ENCODE data around the gene GSTO2.

The GSTO2 gene

DNA sequence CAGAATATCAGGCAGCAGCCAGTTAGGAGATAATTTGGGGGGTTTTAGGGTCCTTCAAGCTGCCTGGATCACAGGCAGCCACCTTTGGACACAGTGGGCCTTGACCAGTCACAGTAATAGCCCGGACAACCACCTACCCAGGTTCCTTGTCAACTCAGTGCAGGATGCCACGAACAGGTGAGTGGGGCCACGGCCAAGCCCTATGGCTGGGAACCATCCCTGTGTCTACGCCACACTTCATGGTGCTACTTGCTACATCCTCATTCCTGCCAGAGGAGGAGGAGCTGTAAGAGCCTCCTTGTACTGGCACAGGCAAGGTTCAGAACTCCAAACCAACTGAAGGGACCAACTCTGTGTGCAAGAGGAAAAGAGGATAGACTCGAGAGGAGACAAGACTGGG, 49.3 kb downstream of the GSTO2 start:
- in situ Hi-C loops (cut with MboI; ENCODE audit: low sequenced_read_pairs, unreplicated experiment): no loop called here
- no peak for DNase-seq (ENCODE audit: low spot score)
- no peak for TF ChIP-seq CTCF (IDR thresholded peaks at IDR 0.05; ENCODE audit: borderline replicate concordance, control extremely low read depth, extremely low read depth, insufficient read depth, missing control alignments)

GRCh38 chr10:104318810-104319741, 50.1 kb downstream of the GSTO2 start:
- no peak for DNase-seq (ENCODE audit: low spot score)
- no peak for TF ChIP-seq CTCF (IDR thresholded peaks at IDR 0.05; ENCODE audit: borderline replicate concordance, control extremely low read depth, extremely low read depth, insufficient read depth, missing control alignments)
- in situ Hi-C loops (cut with MboI; ENCODE audit: low sequenced_read_pairs, unreplicated experiment): no loop called here

- TF ChIP-seq CTCF (IDR thresholded peaks at IDR 0.05; ENCODE audit: borderline replicate concordance, control extremely low read depth, extremely low read depth, insufficient read depth, missing control alignments): no peak
- in situ Hi-C loops (cut with MboI; ENCODE audit: low sequenced_read_pairs, unreplicated experiment): no loop called here
Measured at GRCh38 chr10:104321226-104321625, 52.2 kb downstream of the GSTO2 start.

GRCh38 chr10:104321725-104322415, 52.9 kb downstream of the GSTO2 start:
- in situ Hi-C loops (cut with MboI; ENCODE audit: low sequenced_read_pairs, unreplicated experiment): no loop called here
- TF ChIP-seq CTCF (IDR thresholded peaks at IDR 0.05; ENCODE audit: borderline replicate concordance, control extremely low read depth, extremely low read depth, insufficient read depth, missing control alignments): no peak
- DNase-seq (ENCODE audit: low spot score): no peak

More at GRCh38 chr10:104321226-104321625, 52.2 kb downstream of the GSTO2 start:
- no peak for DNase-seq (ENCODE audit: low spot score)

- no peak for TF ChIP-seq CTCF (IDR thresholded peaks at IDR 0.05; ENCODE audit: borderline replicate concordance, control extremely low read depth, extremely low read depth, insufficient read depth, missing control alignments)
- no peak for DNase-seq (ENCODE audit: low spot score)
- in situ Hi-C loops (cut with MboI; ENCODE audit: low sequenced_read_pairs, unreplicated experiment): no loop called here
Measured at GRCh38 chr10:104322416-104322782, 53.4 kb downstream of the GSTO2 start.

- in situ Hi-C loops (cut with MboI; ENCODE audit: low sequenced_read_pairs, unreplicated experiment): no loop called here
- no peak for TF ChIP-seq CTCF (IDR thresholded peaks at IDR 0.05; ENCODE audit: borderline replicate concordance, control extremely low read depth, extremely low read depth, insufficient read depth, missing control alignments)
- no peak for DNase-seq (ENCODE audit: low spot score)
Measured at GRCh38 chr10:104323085-104323484, 54.1 kb downstream of the GSTO2 start.

All from GM13976 (cell line).